Calu3 (cell line): ENCODE data around the gene SLC16A7. TPM values are rescaled to one million over a fixed set of nuclear protein-coding genes. Genes with fewer than 3 reads are reported as not detected.

Source experiments
- BruUV-seq: library from RNA; stranded (reverse); fragments of 400-500 nt; replicated peaks from 2 replicates; lab custom pipeline; 2021; lab: Mats Ljungman, UMichigan
- CTCF ChIA-PET: fragments of 300-600 bp; sonication (Branson Sonifier 250); formaldehyde crosslinking; loops from one replicate; lab custom pipeline; 2022; ENCODE audit warnings: antibody characterized with exemption; lab: Charles Lee
- DNase-seq: peaks from one replicate; pipeline ENCODE4 v3.0.0; 2022
- H3K27ac Mint-ChIP-seq: one replicate; pipeline ENCODE4 v1.8.0; 2022; ENCODE audit warnings: mixed read lengths; ENCODE audit not compliant: unreplicated experiment
- H3K27me3 Mint-ChIP-seq: one replicate; pipeline ENCODE4 v1.8.0; 2022; ENCODE audit warnings: mixed read lengths; ENCODE audit not compliant: unreplicated experiment
- H3K36me3 Mint-ChIP-seq: one replicate; pipeline ENCODE4 v1.8.0; 2022; ENCODE audit warnings: mild to moderate bottlenecking, moderate library complexity, mixed read lengths; ENCODE audit not compliant: insufficient read depth, unreplicated experiment
- H3K4me1 Mint-ChIP-seq: one replicate; pipeline ENCODE4 v1.8.0; 2022; ENCODE audit warnings: mild to moderate bottlenecking, low read depth, mixed read lengths; ENCODE audit not compliant: unreplicated experiment
- H3K4me3 Mint-ChIP-seq: one replicate; pipeline ENCODE4 v1.8.0; 2022; ENCODE audit warnings: mild to moderate bottlenecking, low read depth, moderate library complexity, mixed read lengths; ENCODE audit not compliant: unreplicated experiment
- H3K9me3 Mint-ChIP-seq: one replicate; pipeline ENCODE4 v1.8.0; 2022; ENCODE audit warnings: low read depth, mixed read lengths; ENCODE audit not compliant: unreplicated experiment
- intact Hi-C: fragments of 100-400 bp; cut with micrococcal nuclease; formaldehyde crosslinking; loops from one replicate; pipeline ENCODE4 v1.10.0; 2022; ENCODE audit not compliant: unreplicated experiment
- total RNA-seq: library from RNA; stranded (reverse); gene quantifications from 2 replicates; pipeline ENCODE4 v1.2.3, GENCODE V29; 2022
- TF ChIP-seq, protein P1 (sequence below): fragments of 200-600 bp; IDR thresholded peaks from one replicate; pipeline ENCODE4 v1.8.0; 2022; ENCODE audit warnings: antibody characterized with exemption; ENCODE audit not compliant: unreplicated experiment

SLC16A7 gene
- total RNA-seq, 1 experiment from 2014 or later = 58.6 TPM

DNA sequence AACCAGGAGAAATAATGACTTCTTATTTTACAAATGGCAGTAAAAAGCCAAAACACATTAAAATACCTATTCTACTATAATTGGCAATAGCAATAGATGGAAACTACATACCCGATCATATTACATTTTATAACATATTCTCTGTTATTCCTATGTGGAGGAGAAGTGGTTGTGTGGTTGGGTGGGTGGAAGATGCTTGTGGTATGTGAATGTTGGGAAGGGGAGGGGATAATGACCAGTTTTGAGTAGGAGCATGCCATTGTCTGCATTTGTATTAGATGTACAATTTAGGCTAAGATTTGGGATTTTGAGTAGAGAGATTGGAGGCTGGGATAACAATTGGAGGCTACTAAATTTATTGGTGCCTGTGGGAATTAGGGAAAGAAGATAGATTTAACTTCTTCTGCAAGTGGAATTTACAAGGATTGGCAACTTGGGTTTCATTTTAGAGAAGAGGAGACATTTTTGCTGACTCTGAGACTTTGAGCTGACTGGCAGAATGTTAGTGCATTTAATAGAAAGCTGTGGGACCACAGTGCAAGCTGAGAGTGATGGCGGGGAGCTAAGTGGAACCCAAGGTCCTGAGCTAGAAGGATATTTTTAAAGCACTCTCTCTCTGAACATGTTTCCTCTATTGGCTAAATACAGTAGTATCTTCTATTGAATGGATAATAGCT, 65.2 kb downstream of the SLC16A7 start:
- TF ChIP-seq, protein P1, sequence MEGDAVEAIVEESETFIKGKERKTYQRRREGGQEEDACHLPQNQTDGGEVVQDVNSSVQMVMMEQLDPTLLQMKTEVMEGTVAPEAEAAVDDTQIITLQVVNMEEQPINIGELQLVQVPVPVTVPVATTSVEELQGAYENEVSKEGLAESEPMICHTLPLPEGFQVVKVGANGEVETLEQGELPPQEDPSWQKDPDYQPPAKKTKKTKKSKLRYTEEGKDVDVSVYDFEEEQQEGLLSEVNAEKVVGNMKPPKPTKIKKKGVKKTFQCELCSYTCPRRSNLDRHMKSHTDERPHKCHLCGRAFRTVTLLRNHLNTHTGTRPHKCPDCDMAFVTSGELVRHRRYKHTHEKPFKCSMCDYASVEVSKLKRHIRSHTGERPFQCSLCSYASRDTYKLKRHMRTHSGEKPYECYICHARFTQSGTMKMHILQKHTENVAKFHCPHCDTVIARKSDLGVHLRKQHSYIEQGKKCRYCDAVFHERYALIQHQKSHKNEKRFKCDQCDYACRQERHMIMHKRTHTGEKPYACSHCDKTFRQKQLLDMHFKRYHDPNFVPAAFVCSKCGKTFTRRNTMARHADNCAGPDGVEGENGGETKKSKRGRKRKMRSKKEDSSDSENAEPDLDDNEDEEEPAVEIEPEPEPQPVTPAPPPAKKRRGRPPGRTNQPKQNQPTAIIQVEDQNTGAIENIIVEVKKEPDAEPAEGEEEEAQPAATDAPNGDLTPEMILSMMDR = no peak
- H3K27ac Mint-ChIP-seq = no peak overlapping the region
- intact Hi-C loops = no loop called here
- H3K27me3 Mint-ChIP-seq = no peaks in the 10 kb centered on the region
- CTCF ChIA-PET = interaction anchor here (0.8 kb wide), 1 partner anchor 10 kb away, joined by 3 read pairs; no protein-coding TSS in a partner anchor
- no peak for DNase-seq
- H3K36me3 Mint-ChIP-seq = no peaks in the 10 kb centered on the region
- H3K9me3 Mint-ChIP-seq = no peaks in the 10 kb centered on the region
- no TSS peak for BruUV-seq
- no peaks in the 10 kb centered on the region for H3K4me1 Mint-ChIP-seq
- no peak overlapping the region for H3K4me3 Mint-ChIP-seq

DNA sequence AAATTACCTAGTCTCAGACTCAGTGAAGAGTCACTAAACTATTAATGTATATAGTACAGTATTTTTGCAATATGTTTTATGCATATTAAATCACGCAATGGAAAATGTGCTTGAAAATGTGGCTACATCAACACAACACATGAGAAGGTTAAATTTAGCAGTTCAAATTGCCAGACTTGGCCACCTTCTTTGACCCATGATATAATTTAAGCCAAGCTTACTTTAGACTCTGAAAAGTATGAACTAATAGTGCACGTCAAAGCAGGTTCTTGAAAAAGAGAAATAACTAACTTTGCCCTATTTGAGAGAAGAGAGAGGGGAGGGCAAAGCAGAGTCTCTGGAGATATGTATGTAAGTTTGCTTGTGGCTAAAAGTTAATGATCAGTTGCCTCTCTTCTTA, 68.7 kb downstream of the SLC16A7 start:
- BruUV-seq = no TSS peak
- CTCF ChIA-PET = no interaction called here
- Mint-ChIP-seq H3K36me3 (no peaks in the 10 kb centered on the region), H3K27me3 (no peaks in the 10 kb centered on the region), H3K4me1 (no peaks in the 10 kb centered on the region), H3K27ac (no peak overlapping the region), H3K4me3 (no peak overlapping the region), H3K9me3 (peaks cover 10% of the 10 kb centered on the region)
- DNase-seq = no peak
- intact Hi-C loops = no loop called here
- TF ChIP-seq, protein P1 = no peak

DNA sequence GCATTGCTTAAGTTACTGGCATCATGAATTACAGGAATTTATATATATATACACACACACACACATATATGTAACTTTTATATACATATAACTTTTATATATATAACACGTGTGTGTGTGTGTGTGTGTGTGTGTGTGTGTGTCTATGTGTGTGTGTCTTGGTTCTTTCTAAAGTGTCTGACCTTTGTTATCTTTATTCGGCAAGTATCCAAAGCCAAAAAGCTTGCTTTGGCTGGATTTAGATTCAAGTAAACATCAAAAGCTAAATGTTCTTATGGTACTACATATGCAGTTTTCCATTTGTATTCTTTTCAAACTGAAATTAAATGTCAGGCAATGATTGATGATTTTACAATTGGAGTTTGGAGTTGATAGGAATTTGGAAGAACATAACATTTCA, 69.9 kb downstream of the SLC16A7 start:
- Mint-ChIP-seq H3K27me3 (no peaks in the 10 kb centered on the region), H3K27ac (no peak overlapping the region), H3K4me3 (no peak overlapping the region), H3K36me3 (no peaks in the 10 kb centered on the region), H3K9me3 (peaks cover 10% of the 10 kb centered on the region), H3K4me1 (no peaks in the 10 kb centered on the region)
- no peak for DNase-seq
- TF ChIP-seq, protein P1 = no peak
- BruUV-seq = no TSS peak
- intact Hi-C loops = no loop called here
- CTCF ChIA-PET = interaction anchor here (0.7 kb wide), 1 partner anchor 107 kb away, joined by 3 read pairs; no protein-coding TSS in a partner anchor

DNA sequence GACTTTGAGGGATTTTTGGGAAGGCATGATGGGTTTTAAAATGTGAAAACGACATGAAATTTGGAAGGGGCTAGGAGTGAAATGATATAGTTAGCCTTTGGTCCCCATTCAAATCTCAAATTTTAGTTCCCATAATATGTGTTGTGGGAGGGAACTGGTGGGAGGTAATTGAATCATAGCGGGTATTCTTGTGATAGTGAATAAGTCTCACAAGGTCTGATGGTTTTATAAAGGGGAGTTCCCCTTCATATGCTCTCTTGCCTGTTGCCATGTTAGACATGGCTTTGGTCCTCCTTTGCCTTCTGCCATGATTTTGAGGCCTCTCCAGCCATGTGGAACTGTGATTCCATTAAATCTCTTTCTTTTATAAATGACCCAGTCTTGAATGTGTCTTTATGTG, 72.8 kb downstream of the SLC16A7 start:
- Mint-ChIP-seq H3K36me3 (no peaks in the 10 kb centered on the region), H3K4me3 (no peak overlapping the region), H3K27ac (no peak overlapping the region), H3K4me1 (no peaks in the 10 kb centered on the region), H3K9me3 (peaks cover 10% of the 10 kb centered on the region), H3K27me3 (no peaks in the 10 kb centered on the region)
- CTCF ChIA-PET = no interaction called here
- no peak for DNase-seq
- no TSS peak for BruUV-seq
- TF ChIP-seq, protein P1 = no peak
- intact Hi-C loops = no loop called here
